ENCODE data around the gene WDR72.

- TF ChIP-seq TEAD4 (IDR thresholded peaks at IDR 0.05; ENCODE audit: borderline replicate concordance, insufficient read depth) (no peak), CHD2 (IDR thresholded peaks at IDR 0.05; ENCODE audit: low read length, partially characterized antibody) (no peak), TAF1 (IDR thresholded peaks at IDR 0.05; ENCODE audit: borderline replicate concordance, low read depth, low read length) (no peak), ZBTB33 (IDR thresholded peaks at IDR 0.05; ENCODE audit: borderline replicate concordance, low read depth) (no peak), ELF1 (IDR thresholded peaks at IDR 0.05) (no peak), EZH2phosphoT487 (IDR thresholded peaks at IDR 0.05; ENCODE audit: borderline replicate concordance, low read depth) (no peak), SMC3 (IDR thresholded peaks at IDR 0.05; ENCODE audit: low read depth, low read length) (no peak), RCOR1 (IDR thresholded peaks at IDR 0.05; ENCODE audit: low read length) (no peak), REST (IDR thresholded peaks at IDR 0.05; ENCODE audit: low read depth, low read length) (no peak), MXI1 (IDR thresholded peaks at IDR 0.05; ENCODE audit: low read depth, low read length) (no peak), JUND (IDR thresholded peaks at IDR 0.05) (no peak), MAX (IDR thresholded peaks at IDR 0.05; ENCODE audit: low read depth) (no peak)
- TF ChIP-seq, protein P1, sequence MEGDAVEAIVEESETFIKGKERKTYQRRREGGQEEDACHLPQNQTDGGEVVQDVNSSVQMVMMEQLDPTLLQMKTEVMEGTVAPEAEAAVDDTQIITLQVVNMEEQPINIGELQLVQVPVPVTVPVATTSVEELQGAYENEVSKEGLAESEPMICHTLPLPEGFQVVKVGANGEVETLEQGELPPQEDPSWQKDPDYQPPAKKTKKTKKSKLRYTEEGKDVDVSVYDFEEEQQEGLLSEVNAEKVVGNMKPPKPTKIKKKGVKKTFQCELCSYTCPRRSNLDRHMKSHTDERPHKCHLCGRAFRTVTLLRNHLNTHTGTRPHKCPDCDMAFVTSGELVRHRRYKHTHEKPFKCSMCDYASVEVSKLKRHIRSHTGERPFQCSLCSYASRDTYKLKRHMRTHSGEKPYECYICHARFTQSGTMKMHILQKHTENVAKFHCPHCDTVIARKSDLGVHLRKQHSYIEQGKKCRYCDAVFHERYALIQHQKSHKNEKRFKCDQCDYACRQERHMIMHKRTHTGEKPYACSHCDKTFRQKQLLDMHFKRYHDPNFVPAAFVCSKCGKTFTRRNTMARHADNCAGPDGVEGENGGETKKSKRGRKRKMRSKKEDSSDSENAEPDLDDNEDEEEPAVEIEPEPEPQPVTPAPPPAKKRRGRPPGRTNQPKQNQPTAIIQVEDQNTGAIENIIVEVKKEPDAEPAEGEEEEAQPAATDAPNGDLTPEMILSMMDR (IDR thresholded peaks at IDR 0.05) = no peak
- TF ChIP-seq, protein P2, sequence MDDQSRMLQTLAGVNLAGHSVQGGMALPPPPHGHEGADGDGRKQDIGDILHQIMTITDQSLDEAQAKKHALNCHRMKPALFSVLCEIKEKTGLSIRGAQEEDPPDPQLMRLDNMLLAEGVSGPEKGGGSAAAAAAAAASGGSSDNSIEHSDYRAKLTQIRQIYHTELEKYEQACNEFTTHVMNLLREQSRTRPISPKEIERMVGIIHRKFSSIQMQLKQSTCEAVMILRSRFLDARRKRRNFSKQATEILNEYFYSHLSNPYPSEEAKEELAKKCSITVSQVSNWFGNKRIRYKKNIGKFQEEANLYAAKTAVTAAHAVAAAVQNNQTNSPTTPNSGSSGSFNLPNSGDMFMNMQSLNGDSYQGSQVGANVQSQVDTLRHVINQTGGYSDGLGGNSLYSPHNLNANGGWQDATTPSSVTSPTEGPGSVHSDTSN (IDR thresholded peaks at IDR 0.05) = no peak
These were observed 48.6 kb downstream of the WDR72 start for GRCh38 chr15:53710906-53711305.
